GM12878 (cell line): Measurements from ENCODE around the gene USP37. TPM values are rescaled to one million over a fixed set of nuclear protein-coding genes. Genes with fewer than 3 reads are reported as not detected.

Source experiments
- ATAC-seq: fragments of 200-7000 bp; cut with Tn5 transposase; 3 replicates; pipeline ENCODE4 v1.9.1; 2020; ENCODE audit warnings: mild to moderate bottlenecking, moderate library complexity
- BruUV-seq: library from RNA; stranded (reverse); fragments of 400-500 nt; replicated peaks from 2 replicates; lab custom pipeline; 2021; lab: Mats Ljungman, UMichigan
- CTCF ChIA-PET: fragments of 300-600 bp; sonication (Branson Sonifier 250); formaldehyde crosslinking; extraction: SDS; loops from one replicate; lab custom pipeline; 2021; ENCODE audit warnings: inconsistent platforms; lab: Yijun Ruan, JAX
- POLR2A ChIA-PET: fragments of 350-600 bp; formaldehyde crosslinking; extraction: SDS; loops from one replicate; lab custom pipeline; 2021; ENCODE audit warnings: inconsistent platforms; lab: Charles Lee
- RAD21 ChIA-PET: fragments of 300-600 bp; sonication (Branson Sonifier 250); formaldehyde crosslinking; loops from one replicate; lab custom pipeline; 2023; ENCODE audit warnings: antibody characterized with exemption; ENCODE audit not compliant: unreplicated experiment; lab: Charles Lee
- SMC1A ChIA-PET: fragments of 300-600 bp; sonication (Branson Sonifier 250); formaldehyde crosslinking; loops from one replicate; lab custom pipeline; 2023; ENCODE audit not compliant: unreplicated experiment, uncharacterized antibody; lab: Charles Lee
- DNase-seq: peaks from one replicate; pipeline ENCODE4 v3.0.0-alpha.2; 2011; ENCODE audit warnings: low read depth, low spot score
- FAIRE-seq: peaks from 3 replicates; lab custom pipeline; 2011; peaks lifted over from hg19 to GRCh38; lab: Jason Lieb, UNC
- H2AFZ ChIP-seq: 2 replicates; pipeline ENCODE4 v1.6.0; 2011; ENCODE audit warnings: low read depth, low read length, control low read depth; ENCODE audit not compliant: control insufficient read depth
- H3K27ac ChIP-seq: 2 replicates; pipeline ENCODE4 v1.5.1; 2011; ENCODE audit warnings: control low read depth; ENCODE audit not compliant: control insufficient read depth, insufficient read depth
- H3K27me3 ChIP-seq, 2 experiments: replicated peaks in 1 of 2; 2 replicates each; pipeline versions ENCODE4 v1.6.0 to v1.6.1; 2011; ENCODE audit warnings: low read length in 1 of 2; ENCODE audit not compliant: control insufficient read depth in 2 of 2, insufficient read depth in 2 of 2
- H3K36me3 ChIP-seq, 2 experiments: 2 replicates each; pipeline ENCODE4 v1.5.1; 2011; ENCODE audit warnings: low read length in 1 of 2; ENCODE audit not compliant: control insufficient read depth in 2 of 2, insufficient read depth in 2 of 2
- H3K4me1 ChIP-seq: 2 replicates; pipeline ENCODE4 v1.6.1; 2011; ENCODE audit warnings: mild to moderate bottlenecking, low read length, moderate library complexity, mixed read lengths; ENCODE audit not compliant: control insufficient read depth, insufficient read depth
- H3K4me2 ChIP-seq: 2 replicates; pipeline ENCODE4 v1.6.0; 2011; ENCODE audit warnings: control low read depth; ENCODE audit not compliant: control insufficient read depth, insufficient read depth
- H3K4me3 ChIP-seq: fragments of 200-600 bp; sonication (generic); 2 replicates; pipeline ENCODE4 v1.5.1; 2016
- H3K79me2 ChIP-seq: 2 replicates; pipeline ENCODE4 v1.6.0; 2011; ENCODE audit warnings: low read length; ENCODE audit not compliant: control insufficient read depth, insufficient read depth
- H3K9ac ChIP-seq: 2 replicates; pipeline ENCODE4 v1.8.0; 2011; ENCODE audit warnings: low read length, control low read depth, mixed read lengths; ENCODE audit not compliant: control insufficient read depth, insufficient read depth
- H3K9me3 ChIP-seq: replicated peaks from 3 replicates; pipeline ENCODE4 v1.5.1; 2011; ENCODE audit warnings: mild to moderate bottlenecking, low read length; ENCODE audit not compliant: control insufficient read depth, insufficient read depth
- H4K20me1 ChIP-seq: 2 replicates; pipeline ENCODE4 v1.6.0; 2011; ENCODE audit not compliant: control insufficient read depth, insufficient read depth
- BCL11A ChIP-seq: IDR thresholded peaks from 2 replicates; pipeline ENCODE4 v1.6.1; 2011; ENCODE audit warnings: low read depth, low read length
- CHD2 ChIP-seq: IDR thresholded peaks from 2 replicates; pipeline ENCODE4 v1.6.1; 2011; ENCODE audit warnings: low read depth, low read length, improper control_type of control experiment, borderline replicate concordance
- HCFC1 ChIP-seq: fragments of 150-350 bp; IDR thresholded peaks from 2 replicates; pipeline ENCODE4 v1.6.1; 2014; ENCODE audit warnings: low read length
- RBBP5 ChIP-seq: fragments of 200-600 bp; sonication (generic); conservative IDR thresholded peaks from 2 replicates; pipeline ENCODE4 v1.6.1; 2016
- RUNX3 ChIP-seq: IDR thresholded peaks from 2 replicates; pipeline ENCODE4 v1.6.1; 2012; ENCODE audit warnings: low read length, inconsistent platforms
- SIX5 ChIP-seq: IDR thresholded peaks from 2 replicates; pipeline ENCODE4 v1.6.1; 2011; ENCODE audit warnings: mild to moderate bottlenecking, low read depth, low read length, moderate library complexity; ENCODE audit not compliant: severe bottlenecking
- SMAD1 ChIP-seq: fragments of 450-650 bp; IDR thresholded peaks from 2 replicates; pipeline ENCODE4 v1.6.1; 2018; ENCODE audit warnings: mild to moderate bottlenecking, low read depth; ENCODE audit not compliant: partially characterized antibody
- SREBF1 ChIP-seq: IDR thresholded peaks from 2 replicates; pipeline ENCODE4 v1.6.1; 2012; ENCODE audit warnings: mild to moderate bottlenecking, low read length
- SUZ12 ChIP-seq: fragments of 200-600 bp; sonication (generic); IDR thresholded peaks from one replicate; pipeline ENCODE4 v1.6.1; 2018; ENCODE audit warnings: antibody characterized with exemption, mild to moderate bottlenecking; ENCODE audit not compliant: unreplicated experiment
- ZSCAN29 ChIP-seq: fragments of 450-650 bp; IDR thresholded peaks from 2 replicates; pipeline ENCODE4 v1.6.1; 2017; ENCODE audit warnings: mild to moderate bottlenecking, moderate library complexity
- ZZZ3 ChIP-seq: IDR thresholded peaks from 2 replicates; pipeline ENCODE4 v1.6.1; 2011; ENCODE audit warnings: low read depth; ENCODE audit not compliant: control insufficient read depth, insufficient read length
- WGBS: methylation state at CpG from one replicate; pipeline ENCODE4 v1.1.6; 2016; ENCODE audit warnings: low lambda C conversion rate; ENCODE audit not compliant: insufficient replicate concordance, insufficient coverage; ENCODE audit errors: missing lambda C conversion rate; 5-methylcytosine and 5-hydroxymethylcytosine counted together
- in situ Hi-C: fragments of 300-500 bp; cut with MboI; formaldehyde crosslinking; loops from 9 replicates; pipeline ENCODE4 v1.14.3; 2018; ENCODE audit warnings: mixed read lengths
- intact Hi-C: fragments of 100-400 bp; cut with micrococcal nuclease; formaldehyde crosslinking; loops from one replicate; pipeline ENCODE4 v1.14.2; 2022; ENCODE audit not compliant: unreplicated experiment
- polyA plus RNA-seq, 11 experiments: library from polyadenylated mRNA; depleted of rRNA in 4 of 11; unstranded in 6 of 11; stranded (reverse) in 5 of 11; fragments of >200 nt; fragmentation: Nextera tagmentation in 4 of 11; fragmentation: Illumina TruSeq in 1 of 11; extraction: Ambion mirVana in 4 of 11; extraction: Trizol in 1 of 11; gene quantifications; 1 replicate in 1 of 11; 2 replicates in 10 of 11; pipeline versions ENCODE4 v1.2.1 to v1.2.3, GENCODE V29; 2011 to 2016; ENCODE audit warnings: inconsistent platforms in 2 of 11, missing spikeins in 2 of 11, low read depth in 1 of 11
- total RNA-seq, 4 experiments: library from RNA; depleted of rRNA in 3 of 4; stranded (reverse); fragments of >200 nt in 3 of 4; fragmentation: Illumina TruSeq in 1 of 4; extraction: Trizol in 1 of 4; gene quantifications; 2 replicates each; pipeline versions ENCODE4 v1.2.1 to v1.2.3, GENCODE V29; 2013 to 2021
- TF ChIP-seq, protein P1 (sequence below): fragments of 450-650 bp; IDR thresholded peaks from 2 replicates; pipeline ENCODE4 v1.6.1; 2017; ENCODE audit warnings: mild to moderate bottlenecking, low read depth, inconsistent platforms; ENCODE audit not compliant: poor library complexity, severe bottlenecking
- TF ChIP-seq, protein P2 (sequence below): fragments of 450-650 bp; formaldehyde crosslinking; IDR thresholded peaks from 2 replicates; pipeline ENCODE4 v1.4.0; 2020; ENCODE audit warnings: mild to moderate bottlenecking, moderate library complexity
- TF ChIP-seq, protein P3 (sequence below): fragments of 450-650 bp; IDR thresholded peaks from 2 replicates; pipeline ENCODE4 v1.6.1; 2017; ENCODE audit warnings: low read depth, mild to moderate bottlenecking, moderate library complexity

Gene USP37
- total and polyA plus RNA-seq, 10 of the 15 experiments (the other 5 are each of a cell fraction or from before 2014, with no cell fraction given) = 2.8 to 16.0 (median 10.4) TPM

DNA sequence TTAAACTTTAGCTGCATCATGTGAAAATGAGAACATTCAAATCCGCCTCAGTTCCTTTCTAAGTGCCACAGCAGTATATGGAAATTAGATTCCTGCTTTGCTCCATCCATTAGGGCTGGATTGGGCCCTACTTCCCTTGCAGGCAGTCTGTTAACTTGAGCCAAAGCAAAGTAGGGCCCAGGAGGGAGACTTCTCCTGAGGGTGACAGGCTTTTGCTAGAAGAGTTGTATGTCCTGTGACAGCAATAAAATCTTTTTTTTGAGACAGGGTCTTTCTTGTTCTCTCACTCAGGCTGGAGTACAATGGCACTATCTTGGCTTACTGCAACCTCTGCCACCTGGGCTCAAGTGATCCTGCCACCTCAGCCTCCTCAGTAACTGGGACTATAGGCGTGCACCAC, 121.1 kb downstream of the USP37 start:
- in situ Hi-C loops = no loop called here
- Histone ChIP-seq H3K4me1 (no peaks in the 10 kb centered on the region), H3K27ac (no peak overlapping the region), H3K79me2 (no peaks in the 10 kb centered on the region), H3K9me3 (no peaks in the 10 kb centered on the region), H3K4me3 (no peak overlapping the region), H3K4me2 (no peak overlapping the region), H3K9ac (no peak overlapping the region), H2AFZ (no peak overlapping the region), H3K36me3 (peaks cover 1 to 4% of the 10 kb centered on the region in 2 experiments; a peak in 3 of 4 replicates), H3K27me3 (no peaks in the 10 kb centered on the region), H4K20me1 (no peaks in the 10 kb centered on the region)
- FAIRE-seq (no peak), DNase-seq (no peak), ATAC-seq (no peak)
- BruUV-seq = no TSS peak
- RAD21 ChIA-PET = no interaction called here
- TF ChIP-seq SREBF1 (no peak), SIX5 (no peak), RBBP5 (no peak), ZSCAN29 (no peak), RUNX3 (no peak), ZZZ3 (no peak), HCFC1 (no peak), SMAD1 (no peak), CHD2 (no peak), SUZ12 (no peak), BCL11A (no peak)
- TF ChIP-seq, protein P1, sequence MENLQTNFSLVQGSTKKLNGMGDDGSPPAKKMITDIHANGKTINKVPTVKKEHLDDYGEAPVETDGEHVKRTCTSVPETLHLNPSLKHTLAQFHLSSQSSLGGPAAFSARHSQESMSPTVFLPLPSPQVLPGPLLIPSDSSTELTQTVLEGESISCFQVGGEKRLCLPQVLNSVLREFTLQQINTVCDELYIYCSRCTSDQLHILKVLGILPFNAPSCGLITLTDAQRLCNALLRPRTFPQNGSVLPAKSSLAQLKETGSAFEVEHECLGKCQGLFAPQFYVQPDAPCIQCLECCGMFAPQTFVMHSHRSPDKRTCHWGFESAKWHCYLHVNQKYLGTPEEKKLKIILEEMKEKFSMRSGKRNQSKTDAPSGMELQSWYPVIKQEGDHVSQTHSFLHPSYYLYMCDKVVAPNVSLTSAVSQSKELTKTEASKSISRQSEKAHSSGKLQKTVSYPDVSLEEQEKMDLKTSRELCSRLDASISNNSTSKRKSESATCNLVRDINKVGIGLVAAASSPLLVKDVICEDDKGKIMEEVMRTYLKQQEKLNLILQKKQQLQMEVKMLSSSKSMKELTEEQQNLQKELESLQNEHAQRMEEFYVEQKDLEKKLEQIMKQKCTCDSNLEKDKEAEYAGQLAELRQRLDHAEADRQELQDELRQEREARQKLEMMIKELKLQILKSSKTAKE = no peak
- TF ChIP-seq, protein P2, sequence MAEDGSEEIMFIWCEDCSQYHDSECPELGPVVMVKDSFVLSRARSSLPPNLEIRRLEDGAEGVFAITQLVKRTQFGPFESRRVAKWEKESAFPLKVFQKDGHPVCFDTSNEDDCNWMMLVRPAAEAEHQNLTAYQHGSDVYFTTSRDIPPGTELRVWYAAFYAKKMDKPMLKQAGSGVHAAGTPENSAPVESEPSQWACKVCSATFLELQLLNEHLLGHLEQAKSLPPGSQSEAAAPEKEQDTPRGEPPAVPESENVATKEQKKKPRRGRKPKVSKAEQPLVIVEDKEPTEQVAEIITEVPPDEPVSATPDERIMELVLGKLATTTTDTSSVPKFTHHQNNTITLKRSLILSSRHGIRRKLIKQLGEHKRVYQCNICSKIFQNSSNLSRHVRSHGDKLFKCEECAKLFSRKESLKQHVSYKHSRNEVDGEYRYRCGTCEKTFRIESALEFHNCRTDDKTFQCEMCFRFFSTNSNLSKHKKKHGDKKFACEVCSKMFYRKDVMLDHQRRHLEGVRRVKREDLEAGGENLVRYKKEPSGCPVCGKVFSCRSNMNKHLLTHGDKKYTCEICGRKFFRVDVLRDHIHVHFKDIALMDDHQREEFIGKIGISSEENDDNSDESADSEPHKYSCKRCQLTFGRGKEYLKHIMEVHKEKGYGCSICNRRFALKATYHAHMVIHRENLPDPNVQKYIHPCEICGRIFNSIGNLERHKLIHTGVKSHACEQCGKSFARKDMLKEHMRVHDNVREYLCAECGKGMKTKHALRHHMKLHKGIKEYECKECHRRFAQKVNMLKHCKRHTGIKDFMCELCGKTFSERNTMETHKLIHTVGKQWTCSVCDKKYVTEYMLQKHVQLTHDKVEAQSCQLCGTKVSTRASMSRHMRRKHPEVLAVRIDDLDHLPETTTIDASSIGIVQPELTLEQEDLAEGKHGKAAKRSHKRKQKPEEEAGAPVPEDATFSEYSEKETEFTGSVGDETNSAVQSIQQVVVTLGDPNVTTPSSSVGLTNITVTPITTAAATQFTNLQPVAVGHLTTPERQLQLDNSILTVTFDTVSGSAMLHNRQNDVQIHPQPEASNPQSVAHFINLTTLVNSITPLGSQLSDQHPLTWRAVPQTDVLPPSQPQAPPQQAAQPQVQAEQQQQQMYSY (CRISPR knock-in tag) = no peak
- TF ChIP-seq, protein P3, sequence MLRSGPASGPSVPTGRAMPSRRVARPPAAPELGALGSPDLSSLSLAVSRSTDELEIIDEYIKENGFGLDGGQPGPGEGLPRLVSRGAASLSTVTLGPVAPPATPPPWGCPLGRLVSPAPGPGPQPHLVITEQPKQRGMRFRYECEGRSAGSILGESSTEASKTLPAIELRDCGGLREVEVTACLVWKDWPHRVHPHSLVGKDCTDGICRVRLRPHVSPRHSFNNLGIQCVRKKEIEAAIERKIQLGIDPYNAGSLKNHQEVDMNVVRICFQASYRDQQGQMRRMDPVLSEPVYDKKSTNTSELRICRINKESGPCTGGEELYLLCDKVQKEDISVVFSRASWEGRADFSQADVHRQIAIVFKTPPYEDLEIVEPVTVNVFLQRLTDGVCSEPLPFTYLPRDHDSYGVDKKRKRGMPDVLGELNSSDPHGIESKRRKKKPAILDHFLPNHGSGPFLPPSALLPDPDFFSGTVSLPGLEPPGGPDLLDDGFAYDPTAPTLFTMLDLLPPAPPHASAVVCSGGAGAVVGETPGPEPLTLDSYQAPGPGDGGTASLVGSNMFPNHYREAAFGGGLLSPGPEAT = no peak
- SMC1A ChIA-PET = no interaction called here
- intact Hi-C loops = no loop called here
- CTCF ChIA-PET = interaction anchor here (1.6 kb wide), 1 partner anchor 19 kb away, joined by 5 read pairs; no protein-coding TSS in a partner anchor
- POLR2A ChIA-PET = no interaction called here
- 89% methylated on average over 2 of the region's 2 CpGs for WGBS
